NCI-H1048 (cell line): Measurements from ENCODE around the gene HEATR1.
"Not testable (repeated sequence)": the region's sequence is repeated elsewhere in the genome, so short reads cannot be mapped to it uniquely, and the experiment has no call there.

Experiments
- DNase-seq: peaks from one replicate; lab custom pipeline; 2025; lab: John Stamatoyannopoulos, UW

HEATR1 gene

GRCh38 chr1:236603991-236604904, at the start of gene HEATR1:
TSS of gene HEATR1 (minus strand) at chr1:236604516. CDS start at chr1:236604095, 421 bp downstream.
- peak; percentile 98 for DNase-seq

GRCh38 chr1:236645016-236645680, 40.8 kb upstream of the HEATR1 start:
- no peak for DNase-seq

- no peak for DNase-seq
Observed at GRCh38 chr1:236642763-236643162, 38.4 kb upstream of the HEATR1 start.

- no peak for DNase-seq
Observed at GRCh38 chr1:236639686-236640085, 35.4 kb upstream of the HEATR1 start.

GRCh38 chr1:236638945-236639344, 34.6 kb upstream of the HEATR1 start:
- DNase-seq: no peak

GRCh38 chr1:236636017-236636416, 31.7 kb upstream of the HEATR1 start:
- DNase-seq: no peak

- DNase-seq: no peak
Observed at GRCh38 chr1:236627727-236628408, 23.6 kb upstream of the HEATR1 start.

- no peak for DNase-seq
Observed at GRCh38 chr1:236623371-236624166, 19.3 kb upstream of the HEATR1 start.

GRCh38 chr1:236622407-236622806, 18.1 kb upstream of the HEATR1 start:
- no peak for DNase-seq

GRCh38 chr1:236619398-236619797, 15.1 kb upstream of the HEATR1 start:
- no peak for DNase-seq

- DNase-seq: no peak
Observed at GRCh38 chr1:236618507-236618906, 14.2 kb upstream of the HEATR1 start.

- DNase-seq: no peak
Observed at GRCh38 chr1:236615399-236616148, 11.3 kb upstream of the HEATR1 start.

- no peak for DNase-seq
Observed at GRCh38 chr1:236612349-236612748, 8.0 kb upstream of the HEATR1 start.

GRCh38 chr1:236608930-236609726, 4.8 kb upstream of the HEATR1 start:
- no peak for DNase-seq

GRCh38 chr1:236607597-236607996, 3.3 kb upstream of the HEATR1 start:
- DNase-seq: not testable (repeated sequence)

GRCh38 chr1:236604905-236605806, 840 bp upstream of the HEATR1 start:
- DNase-seq: no peak

GRCh38 chr1:236602171-236602570, 2.1 kb downstream of the HEATR1 start:
- no peak for DNase-seq

- no peak for DNase-seq
Observed at GRCh38 chr1:236590553-236591150, 13.7 kb downstream of the HEATR1 start.

- no peak for DNase-seq
Observed at GRCh38 chr1:236589531-236589930, 14.8 kb downstream of the HEATR1 start.
